Measurements from ENCODE around the gene MVB12B. TPM values are rescaled to one million over a fixed set of nuclear protein-coding genes. Genes with fewer than 3 reads are reported as not detected.

MVB12B gene
- total RNA-seq, 1 experiment from 2014 or later = 5.7 TPM

- TF ChIP-seq CTCF (IDR thresholded peaks at IDR 0.05) = no peak
- no peak for TF ChIP-seq ATF1 (CRISPR knock-in tag; IDR thresholded peaks at IDR 0.05)
- no peak for TF ChIP-seq EMX1 (CRISPR knock-in tag; IDR thresholded peaks at IDR 0.05)
Observed at GRCh38 chr9:126423142-126423915, 96.7 kb downstream of the MVB12B start (continued).

GRCh38 chr9:126423916-126424185 lies 97.2 kb downstream of the MVB12B start:
- CTCF ChIA-PET = no interaction called here
- POLR2A ChIA-PET = no interaction called here
- H3K27me3 Mint-ChIP-seq (ENCODE audit: low read depth) = peaks cover 2% of the 10 kb centered on the region; the same call in 1 of the 2 replicates
- H3K4me3 Mint-ChIP-seq = no peak overlapping the region
- ATAC-seq (no peak), DNase-seq (ENCODE audit: low spot score) (no peak)
- no peaks in the 10 kb centered on the region for H3K36me3 Mint-ChIP-seq
- H3K9me3 Mint-ChIP-seq = no peaks in the 10 kb centered on the region
- H3K4me1 Mint-ChIP-seq = peaks cover 30% of the 10 kb centered on the region
- TF ChIP-seq TCF7 (CRISPR knock-in tag; IDR thresholded peaks at IDR 0.05; ENCODE audit: low read depth) (no peak), FOXK1 (CRISPR knock-in tag; IDR thresholded peaks at IDR 0.05) (no peak), USF1 (CRISPR knock-in tag; IDR thresholded peaks at IDR 0.05) (no peak), PRRX2 (CRISPR knock-in tag; IDR thresholded peaks at IDR 0.05) (no peak), NR3C1 (CRISPR knock-in tag; conservative IDR thresholded peaks at IDR 0.05; ENCODE audit: low read depth) (no peak), MLX (CRISPR knock-in tag; IDR thresholded peaks at IDR 0.05) (no peak), ZNF121 (CRISPR knock-in tag; IDR thresholded peaks at IDR 0.05) (no peak), ZNF263 (CRISPR knock-in tag; IDR thresholded peaks at IDR 0.05; ENCODE audit: low read depth) (no peak), KAT7 (CRISPR knock-in tag; IDR thresholded peaks at IDR 0.05; ENCODE audit: borderline replicate concordance) (no peak), GTF2I (CRISPR knock-in tag; conservative IDR thresholded peaks at IDR 0.05) (no peak), ZNF317 (CRISPR knock-in tag; IDR thresholded peaks at IDR 0.05; ENCODE audit: borderline replicate concordance, low read depth) (no peak), ARID4B (CRISPR knock-in tag; IDR thresholded peaks at IDR 0.05; ENCODE audit: borderline replicate concordance) (no peak), PREB (CRISPR knock-in tag; IDR thresholded peaks at IDR 0.05; ENCODE audit: borderline replicate concordance) (no peak)
- no peak overlapping the region for H3K27ac Mint-ChIP-seq

All from WTC11 (cell line).